ENCODE results near the gene FAN1.

DNA sequence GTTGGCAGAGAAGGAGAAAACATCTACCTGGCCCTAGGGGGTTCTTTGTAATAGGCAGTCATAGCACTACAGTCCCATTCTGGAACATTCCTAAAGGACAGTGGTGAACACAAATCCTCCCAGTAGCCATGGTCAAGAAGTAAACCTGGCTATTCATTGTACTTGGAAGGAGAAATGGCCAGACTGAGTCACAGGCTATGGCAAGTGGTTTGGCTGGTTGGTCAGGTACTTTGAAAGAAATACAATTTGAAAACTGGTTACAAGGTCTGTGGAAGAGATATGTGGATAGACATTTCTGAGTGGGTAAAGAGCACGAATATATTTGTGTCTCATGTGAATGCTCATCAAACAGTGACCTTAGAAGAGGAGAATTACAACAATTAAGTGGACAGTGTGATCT lies 33.0 kb upstream of the FAN1 start:
- TF ChIP-seq, protein P1, sequence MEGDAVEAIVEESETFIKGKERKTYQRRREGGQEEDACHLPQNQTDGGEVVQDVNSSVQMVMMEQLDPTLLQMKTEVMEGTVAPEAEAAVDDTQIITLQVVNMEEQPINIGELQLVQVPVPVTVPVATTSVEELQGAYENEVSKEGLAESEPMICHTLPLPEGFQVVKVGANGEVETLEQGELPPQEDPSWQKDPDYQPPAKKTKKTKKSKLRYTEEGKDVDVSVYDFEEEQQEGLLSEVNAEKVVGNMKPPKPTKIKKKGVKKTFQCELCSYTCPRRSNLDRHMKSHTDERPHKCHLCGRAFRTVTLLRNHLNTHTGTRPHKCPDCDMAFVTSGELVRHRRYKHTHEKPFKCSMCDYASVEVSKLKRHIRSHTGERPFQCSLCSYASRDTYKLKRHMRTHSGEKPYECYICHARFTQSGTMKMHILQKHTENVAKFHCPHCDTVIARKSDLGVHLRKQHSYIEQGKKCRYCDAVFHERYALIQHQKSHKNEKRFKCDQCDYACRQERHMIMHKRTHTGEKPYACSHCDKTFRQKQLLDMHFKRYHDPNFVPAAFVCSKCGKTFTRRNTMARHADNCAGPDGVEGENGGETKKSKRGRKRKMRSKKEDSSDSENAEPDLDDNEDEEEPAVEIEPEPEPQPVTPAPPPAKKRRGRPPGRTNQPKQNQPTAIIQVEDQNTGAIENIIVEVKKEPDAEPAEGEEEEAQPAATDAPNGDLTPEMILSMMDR (IDR thresholded peaks at IDR 0.05), result no peak
- no peak for TF ChIP-seq POLR2A (IDR thresholded peaks at IDR 0.05)

Measured in right lobe of liver (tissue), 4 donors.